IgD-negative memory B cell (primary cell): Measurements from ENCODE around the gene WDR44. TPM values are rescaled to one million over a fixed set of nuclear protein-coding genes. Genes with fewer than 3 reads are reported as not detected.
"Not testable (repeated sequence)": the region's sequence is repeated elsewhere in the genome, so short reads cannot be mapped to it uniquely, and the experiment has no call there.

Source experiments
- H3K27ac Mint-ChIP-seq, 3 donors: one replicate each; pipeline ENCODE4 v1.8.0; 2020 to 2022; ENCODE audit warnings: mild to moderate bottlenecking in 3 of 3, mixed read lengths in 3 of 3, moderate library complexity in 1 of 3
- H3K27me3 Mint-ChIP-seq: one replicate; pipeline ENCODE4 v1.8.0; 2021; ENCODE audit warnings: mixed read lengths
- H3K36me3 Mint-ChIP-seq: one replicate; pipeline ENCODE4 v1.8.0; 2020; ENCODE audit warnings: mild to moderate bottlenecking, mixed read lengths
- H3K4me1 Mint-ChIP-seq, 3 donors: one replicate each; pipeline ENCODE4 v1.8.0; 2020 to 2022; ENCODE audit warnings: mixed read lengths in 3 of 3, mild to moderate bottlenecking in 1 of 3
- H3K4me3 Mint-ChIP-seq, 4 donors: one replicate each; pipeline ENCODE4 v1.8.0; 2020 to 2022; ENCODE audit warnings: mild to moderate bottlenecking in 4 of 4, mixed read lengths in 4 of 4, moderate library complexity in 3 of 4
- H3K9me3 Mint-ChIP-seq, 3 donors: one replicate each; pipeline ENCODE4 v1.8.0; 2020 to 2021; ENCODE audit warnings: mixed read lengths in 3 of 3, mild to moderate bottlenecking in 1 of 3
- polyA plus RNA-seq: library from polyadenylated mRNA; unstranded; fragments of 300-500 nt; fragmentation: Illumina TruSeq; gene quantifications from one replicate; pipeline ENCODE4 v1.2.3, GENCODE V29; 2021

WDR44 gene
- polyA plus RNA-seq, 1 donor from 2014 or later, result 4.6 TPM

GRCh38 chrX:118392716-118393115 lies 46.8 kb downstream of the WDR44 start:
- H3K4me3 Mint-ChIP-seq, result no peak overlapping the region

GRCh38 chrX:118396113-118396512 lies 50.2 kb downstream of the WDR44 start:
- no peaks in the 10 kb centered on the region for H3K9me3 Mint-ChIP-seq
- no peak overlapping the region for H3K4me3 Mint-ChIP-seq
- no peaks in the 10 kb centered on the region for H3K36me3 Mint-ChIP-seq
- H3K27ac Mint-ChIP-seq, result no peak overlapping the region
- H3K4me1 Mint-ChIP-seq, result no peaks in the 10 kb centered on the region
- H3K27me3 Mint-ChIP-seq, result no peaks in the 10 kb centered on the region

More at GRCh38 chrX:118392716-118393115, 46.8 kb downstream of the WDR44 start:
- Mint-ChIP-seq H3K27me3 (no peaks in the 10 kb centered on the region), H3K27ac (no peak overlapping the region), H3K9me3 (no peaks in the 10 kb centered on the region), H3K36me3 (no peaks in the 10 kb centered on the region), H3K4me1 (no peaks in the 10 kb centered on the region)

- Mint-ChIP-seq H3K27me3 (no peaks in the 10 kb centered on the region), H3K36me3 (peaks cover 4% of the 10 kb centered on the region), H3K4me3 (no peak overlapping the region)
Observed at GRCh38 chrX:118418811-118419251, 72.9 kb downstream of the WDR44 start.

GRCh38 chrX:118420462-118420861 lies 74.6 kb downstream of the WDR44 start:
- Mint-ChIP-seq H3K36me3 (no peaks in the 10 kb centered on the region), H3K27ac (peak overlapping the region in 1 of 3 donors; percentile 0), H3K9me3 (peaks cover 0 to 3% (median 0%) of the 10 kb centered on the region in 3 donors), H3K27me3 (no peaks in the 10 kb centered on the region), H3K4me1 (peaks cover 3 to 9% (median 7%) of the 10 kb centered on the region in 3 donors), H3K4me3 (no peak overlapping the region)

More at GRCh38 chrX:118418811-118419251, 72.9 kb downstream of the WDR44 start:
- Mint-ChIP-seq H3K27ac (no peak overlapping the region), H3K9me3 (peaks cover 0 to 3% (median 0%) of the 10 kb centered on the region in 3 donors), H3K4me1 (peaks cover 3 to 9% (median 9%) of the 10 kb centered on the region in 3 donors)

- Mint-ChIP-seq H3K27ac (peak overlapping the region in 1 of 3 donors; percentile 28), H3K27me3 (no peaks in the 10 kb centered on the region), H3K4me3 (no peak overlapping the region), H3K36me3 (no peaks in the 10 kb centered on the region), H3K4me1 (peaks cover 3 to 9% (median 4%) of the 10 kb centered on the region in 3 donors), H3K9me3 (peaks cover 0 to 3% (median 0%) of the 10 kb centered on the region in 3 donors)
Observed at GRCh38 chrX:118423558-118423957, 77.7 kb downstream of the WDR44 start.

- Mint-ChIP-seq H3K4me3 (no peak overlapping the region), H3K27me3 (no peaks in the 10 kb centered on the region), H3K4me1 (no peaks in the 10 kb centered on the region), H3K36me3 (peaks cover 8% of the 10 kb centered on the region), H3K27ac (no peak overlapping the region), H3K9me3 (peaks cover 0 to 1% (median 0%) of the 10 kb centered on the region in 3 donors)
Observed at GRCh38 chrX:118432799-118433198, 86.9 kb downstream of the WDR44 start.

- H3K4me3 Mint-ChIP-seq, result no peak overlapping the region
- H3K4me1 Mint-ChIP-seq, result peaks cover 0 to 2% (median 0%) of the 10 kb centered on the region in 3 donors
- no peaks in the 10 kb centered on the region for H3K27me3 Mint-ChIP-seq
- H3K27ac Mint-ChIP-seq, result no peak overlapping the region
- H3K9me3 Mint-ChIP-seq, result no peaks in the 10 kb centered on the region
- peaks cover 5% of the 10 kb centered on the region for H3K36me3 Mint-ChIP-seq
Observed at GRCh38 chrX:118437283-118437682, 91.4 kb downstream of the WDR44 start.

- H3K27me3 Mint-ChIP-seq, result no peaks in the 10 kb centered on the region
- no peaks in the 10 kb centered on the region for H3K4me1 Mint-ChIP-seq
- no peak overlapping the region for H3K4me3 Mint-ChIP-seq
- no peaks in the 10 kb centered on the region for H3K9me3 Mint-ChIP-seq
- H3K27ac Mint-ChIP-seq, result no peak overlapping the region
- no peaks in the 10 kb centered on the region for H3K36me3 Mint-ChIP-seq
Observed at GRCh38 chrX:118448273-118448783, 102.4 kb downstream of the WDR44 start.

- no peaks in the 10 kb centered on the region for H3K9me3 Mint-ChIP-seq
- no peak overlapping the region for H3K27ac Mint-ChIP-seq
- no peaks in the 10 kb centered on the region for H3K27me3 Mint-ChIP-seq
- H3K4me3 Mint-ChIP-seq, result peak overlapping the region in 1 of 4 donors; percentile 15
- H3K4me1 Mint-ChIP-seq, result peaks cover 0 to 2% (median 2%) of the 10 kb centered on the region in 3 donors
- no peaks in the 10 kb centered on the region for H3K36me3 Mint-ChIP-seq
Observed at GRCh38 chrX:118455013-118455412, 109.1 kb downstream of the WDR44 start.

- Mint-ChIP-seq H3K27me3 (peaks cover 4% of the 10 kb centered on the region), H3K4me3 (no peak overlapping the region), H3K4me1 (peaks cover 0 to 2% (median 2%) of the 10 kb centered on the region in 3 donors), H3K27ac (peak overlapping the region in 2 of 3 donors; percentile 51 to 67), H3K9me3 (no peaks in the 10 kb centered on the region), H3K36me3 (no peaks in the 10 kb centered on the region)
Observed at GRCh38 chrX:118459494-118459893, 113.6 kb downstream of the WDR44 start.

- H3K27me3 Mint-ChIP-seq, result peaks cover 4% of the 10 kb centered on the region
- no peaks in the 10 kb centered on the region for H3K36me3 Mint-ChIP-seq
- H3K4me1 Mint-ChIP-seq, result no peaks in the 10 kb centered on the region
- H3K4me3 Mint-ChIP-seq, result no peak overlapping the region
- H3K27ac Mint-ChIP-seq, result no peak overlapping the region
- H3K9me3 Mint-ChIP-seq, result no peaks in the 10 kb centered on the region
Observed at GRCh38 chrX:118464501-118464900, 118.6 kb downstream of the WDR44 start.

GRCh38 chrX:118468122-118468521 lies 122.2 kb downstream of the WDR44 start:
- peaks cover 0 to 1% (median 0%) of the 10 kb centered on the region in 3 donors for H3K4me1 Mint-ChIP-seq
- H3K27me3 Mint-ChIP-seq, result peaks cover 4% of the 10 kb centered on the region
- no peak overlapping the region for H3K4me3 Mint-ChIP-seq
- H3K9me3 Mint-ChIP-seq, result peaks cover 0 to 4% (median 0%) of the 10 kb centered on the region in 3 donors
- no peaks in the 10 kb centered on the region for H3K36me3 Mint-ChIP-seq
- no peak overlapping the region for H3K27ac Mint-ChIP-seq

- H3K27me3 Mint-ChIP-seq, H3K36me3 Mint-ChIP-seq, H3K27ac Mint-ChIP-seq, H3K4me1 Mint-ChIP-seq, H3K9me3 Mint-ChIP-seq, H3K4me3 Mint-ChIP-seq: not testable (repeated sequence)
Observed at GRCh38 chrX:118470721-118471347, 124.9 kb downstream of the WDR44 start.

- peaks cover 0 to 1% (median 0%) of the 10 kb centered on the region in 3 donors for H3K4me1 Mint-ChIP-seq
- no peaks in the 10 kb centered on the region for H3K27me3 Mint-ChIP-seq
- no peak overlapping the region for H3K27ac Mint-ChIP-seq
- H3K4me3 Mint-ChIP-seq, result no peak overlapping the region
- H3K36me3 Mint-ChIP-seq, result no peaks in the 10 kb centered on the region
- H3K9me3 Mint-ChIP-seq, result peaks cover 0 to 4% (median 0%) of the 10 kb centered on the region in 3 donors
Observed at GRCh38 chrX:118474586-118474985, 128.7 kb downstream of the WDR44 start.

- no peaks in the 10 kb centered on the region for H3K27me3 Mint-ChIP-seq
- no peak overlapping the region for H3K27ac Mint-ChIP-seq
- no peaks in the 10 kb centered on the region for H3K36me3 Mint-ChIP-seq
- no peak overlapping the region for H3K4me3 Mint-ChIP-seq
- H3K9me3 Mint-ChIP-seq, result no peaks in the 10 kb centered on the region
- H3K4me1 Mint-ChIP-seq, result peaks cover 0 to 1% (median 0%) of the 10 kb centered on the region in 3 donors
Observed at GRCh38 chrX:118475903-118476302, 130.0 kb downstream of the WDR44 start.

- Mint-ChIP-seq H3K27me3 (no peaks in the 10 kb centered on the region), H3K27ac (no peak overlapping the region), H3K4me3 (no peak overlapping the region), H3K4me1 (no peaks in the 10 kb centered on the region), H3K9me3 (no peaks in the 10 kb centered on the region), H3K36me3 (no peaks in the 10 kb centered on the region)
Observed at GRCh38 chrX:118480172-118480571, 134.3 kb downstream of the WDR44 start.
